NB4 (cell line): ENCODE results near the gene RNU6-1.

Experiments
- CTCF ChIP-seq: IDR thresholded peaks from one replicate; pipeline ENCODE4 v1.5.1; 2012; ENCODE audit warnings: low read depth, low read length
- POLR2A ChIP-seq: IDR thresholded peaks from 2 replicates; pipeline ENCODE4 v1.6.1; 2011; ENCODE audit warnings: mild to moderate bottlenecking; ENCODE audit not compliant: insufficient read length; ENCODE audit errors: extremely low read depth

- TF ChIP-seq POLR2A (no peak), CTCF (no peak)
These were observed 984 bp downstream of the RNU6-1 start for GRCh38 chr15:67838789-67839332.
